ENCODE measurements around the gene PRSS27.
"Not testable (repeated sequence)": the region's sequence is repeated elsewhere in the genome, so short reads cannot be mapped to it uniquely, and the experiment has no call there.

Gene PRSS27

DNA sequence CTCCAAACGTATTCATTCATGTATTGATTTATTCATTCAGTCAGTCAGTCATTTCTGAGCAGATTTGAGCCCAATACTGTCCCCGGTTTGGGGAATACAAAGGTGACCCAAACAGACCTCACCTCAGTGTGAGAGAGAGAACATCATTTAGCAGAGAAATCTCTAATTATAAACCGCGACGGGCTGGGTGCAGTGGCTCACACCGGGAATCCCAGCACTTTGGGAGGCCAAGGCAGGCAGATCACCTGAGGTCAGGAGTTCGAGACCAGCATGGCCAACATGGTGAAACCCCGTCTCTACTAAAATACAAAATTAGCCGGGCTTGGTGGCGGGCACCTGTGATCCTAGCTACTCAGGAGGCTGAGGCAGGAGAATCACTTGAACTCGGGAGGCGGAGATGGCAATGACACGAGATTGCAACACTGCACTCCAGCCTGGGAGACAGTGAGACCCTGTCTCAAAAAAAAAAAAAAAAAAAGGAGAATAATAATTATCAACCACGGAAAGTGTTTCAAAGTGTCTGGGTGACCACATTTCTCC lies 1.7 kb upstream of the PRSS27 start:
- not testable (repeated sequence) for DNase-seq

DNA sequence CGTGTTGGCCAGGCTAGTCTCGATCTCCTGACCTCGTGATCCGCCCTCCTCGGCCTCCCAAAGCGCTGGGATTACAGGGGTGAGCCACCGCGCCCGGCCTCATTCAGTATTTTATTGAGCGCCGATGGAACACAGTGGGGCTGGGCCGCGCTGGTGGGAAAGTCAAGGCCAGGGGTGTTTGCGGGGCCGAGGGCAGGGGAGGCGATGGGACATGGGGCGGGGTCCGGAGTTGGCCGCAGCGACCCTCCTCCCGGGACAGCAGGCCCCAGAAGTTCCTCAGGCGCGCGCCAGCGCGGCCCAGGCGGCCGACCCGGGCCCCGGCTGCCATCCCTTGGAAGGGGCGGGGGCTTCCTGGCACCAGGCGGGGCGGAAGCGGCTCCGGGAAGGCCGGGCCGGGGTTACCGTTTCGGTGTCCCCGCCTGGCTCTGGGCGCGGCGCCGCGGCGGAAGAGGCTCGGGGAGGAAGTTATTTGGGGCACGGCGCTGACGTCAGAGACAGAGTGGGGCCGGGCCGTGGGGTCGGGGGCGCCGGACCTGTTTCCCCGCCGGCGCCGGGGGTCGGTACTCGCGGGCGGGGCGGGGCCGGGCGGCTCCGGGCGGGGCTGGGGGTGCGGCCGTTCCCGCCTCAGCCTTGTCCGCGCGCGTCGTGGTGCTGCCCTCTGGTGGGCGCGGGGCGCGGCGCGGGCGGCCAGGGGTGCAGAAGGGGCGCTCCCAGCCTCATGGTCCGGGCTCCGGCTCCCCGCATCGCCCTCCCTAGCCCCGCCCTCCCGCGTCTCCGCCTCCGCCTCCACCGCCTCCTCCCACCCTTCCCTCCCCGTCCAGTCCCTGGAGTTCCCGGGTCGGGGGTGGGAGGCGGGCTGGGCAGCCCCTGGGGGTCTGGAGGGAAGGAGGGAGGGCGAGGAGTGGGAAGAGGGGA lies 952 bp upstream of the PRSS27 start:
- peak; percentile 86 for DNase-seq

DNA sequence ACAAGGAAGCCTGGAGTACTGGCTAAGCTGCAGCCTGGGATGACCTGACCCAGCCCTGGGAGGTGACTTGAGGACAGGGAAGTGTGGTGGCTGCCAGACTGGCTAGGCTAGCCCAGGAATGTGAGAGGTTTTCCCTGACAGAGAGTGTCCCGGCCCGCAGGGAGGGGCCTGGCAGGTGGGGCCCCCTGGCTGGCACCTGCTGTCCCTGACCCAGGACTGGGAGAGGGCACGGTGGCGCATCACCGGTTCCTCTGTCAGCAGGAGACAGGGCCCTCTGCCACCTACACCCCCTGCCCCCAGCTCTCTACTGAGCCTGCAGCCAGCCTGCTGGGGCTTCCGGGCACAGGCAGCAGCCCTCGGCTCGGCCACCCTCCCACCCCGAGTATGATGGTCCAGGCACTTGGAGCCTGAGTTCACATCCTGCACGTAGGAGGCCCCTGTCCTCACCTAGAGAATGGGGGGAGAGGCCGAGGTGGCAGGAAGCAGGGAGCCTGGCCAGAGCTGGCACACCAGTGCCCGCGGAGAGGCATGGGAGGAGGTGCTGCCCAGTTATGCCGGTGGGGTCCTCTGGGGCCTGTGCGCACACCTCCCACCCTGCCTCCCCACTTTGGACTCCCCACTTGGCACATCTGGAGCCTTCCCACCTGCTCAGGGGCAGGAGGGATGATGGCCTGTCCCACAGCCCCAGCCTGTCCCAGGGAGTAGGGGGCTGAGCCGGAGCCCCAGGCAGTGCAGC lies 528 bp downstream of the PRSS27 start:
- no peak for DNase-seq

DNA sequence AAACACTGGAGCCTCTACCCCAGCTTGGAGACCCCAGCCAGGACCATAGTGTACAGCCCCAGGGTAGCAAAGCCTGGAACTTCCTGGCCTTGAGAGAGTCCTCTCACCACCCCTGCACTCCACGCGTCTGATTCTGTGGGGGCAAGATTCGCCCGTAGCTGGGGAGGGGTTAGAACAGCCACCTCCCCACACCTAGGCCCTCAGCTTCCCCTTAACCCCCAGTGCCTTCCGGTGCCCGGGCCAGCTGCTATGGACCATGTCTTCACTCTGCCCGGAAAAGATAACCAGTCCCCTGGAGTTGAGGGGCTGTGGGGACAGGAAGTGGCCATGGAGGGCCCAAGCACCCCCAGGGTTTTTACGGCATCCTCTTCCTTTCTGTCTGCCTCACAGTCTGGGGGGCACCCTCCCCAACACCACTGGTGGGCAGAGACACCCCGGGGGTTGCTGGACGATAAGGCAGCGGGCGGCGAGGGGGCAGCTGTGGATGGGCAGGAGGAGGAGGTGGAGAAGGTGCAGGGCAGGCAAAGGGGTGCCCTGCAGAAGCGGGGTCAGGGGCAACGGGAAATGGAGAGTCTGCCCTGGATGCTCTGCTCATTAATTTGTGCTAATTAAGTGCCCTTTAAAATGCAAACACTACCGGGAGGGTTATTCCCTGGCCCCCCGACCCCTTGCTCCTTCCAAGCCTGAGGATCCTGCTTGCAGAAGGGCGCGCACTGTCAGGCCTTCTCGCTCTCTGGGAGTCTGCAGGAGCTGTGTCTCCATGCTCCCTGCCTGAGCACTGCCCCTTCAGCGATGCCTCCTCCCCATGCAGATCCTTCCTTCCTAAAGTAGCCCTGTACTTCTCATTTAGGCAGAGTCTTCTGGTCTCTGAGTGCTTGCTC lies 2.4 kb downstream of the PRSS27 start:
- no peak for DNase-seq

DNA sequence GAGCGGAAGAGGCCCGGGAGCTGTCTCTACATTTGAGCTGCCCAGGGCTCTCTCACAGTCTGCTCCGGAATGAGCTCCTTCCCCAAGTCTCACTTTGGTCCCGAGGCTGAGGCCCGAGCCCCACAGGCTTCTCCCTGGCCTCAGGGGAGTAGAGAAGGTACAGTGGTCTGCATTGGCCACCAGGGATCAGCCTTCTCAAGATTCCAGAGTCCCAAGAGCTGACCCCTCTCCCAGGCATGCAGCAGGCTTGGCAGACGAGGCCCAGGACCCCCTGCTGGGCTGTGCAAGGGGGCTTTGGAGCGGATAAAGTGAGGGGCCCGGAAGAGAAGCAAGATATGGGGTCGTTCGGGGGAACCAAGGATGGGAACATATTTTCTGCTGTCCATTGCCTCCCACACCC lies 3.1 kb downstream of the PRSS27 start:
- no peak for DNase-seq

DNA sequence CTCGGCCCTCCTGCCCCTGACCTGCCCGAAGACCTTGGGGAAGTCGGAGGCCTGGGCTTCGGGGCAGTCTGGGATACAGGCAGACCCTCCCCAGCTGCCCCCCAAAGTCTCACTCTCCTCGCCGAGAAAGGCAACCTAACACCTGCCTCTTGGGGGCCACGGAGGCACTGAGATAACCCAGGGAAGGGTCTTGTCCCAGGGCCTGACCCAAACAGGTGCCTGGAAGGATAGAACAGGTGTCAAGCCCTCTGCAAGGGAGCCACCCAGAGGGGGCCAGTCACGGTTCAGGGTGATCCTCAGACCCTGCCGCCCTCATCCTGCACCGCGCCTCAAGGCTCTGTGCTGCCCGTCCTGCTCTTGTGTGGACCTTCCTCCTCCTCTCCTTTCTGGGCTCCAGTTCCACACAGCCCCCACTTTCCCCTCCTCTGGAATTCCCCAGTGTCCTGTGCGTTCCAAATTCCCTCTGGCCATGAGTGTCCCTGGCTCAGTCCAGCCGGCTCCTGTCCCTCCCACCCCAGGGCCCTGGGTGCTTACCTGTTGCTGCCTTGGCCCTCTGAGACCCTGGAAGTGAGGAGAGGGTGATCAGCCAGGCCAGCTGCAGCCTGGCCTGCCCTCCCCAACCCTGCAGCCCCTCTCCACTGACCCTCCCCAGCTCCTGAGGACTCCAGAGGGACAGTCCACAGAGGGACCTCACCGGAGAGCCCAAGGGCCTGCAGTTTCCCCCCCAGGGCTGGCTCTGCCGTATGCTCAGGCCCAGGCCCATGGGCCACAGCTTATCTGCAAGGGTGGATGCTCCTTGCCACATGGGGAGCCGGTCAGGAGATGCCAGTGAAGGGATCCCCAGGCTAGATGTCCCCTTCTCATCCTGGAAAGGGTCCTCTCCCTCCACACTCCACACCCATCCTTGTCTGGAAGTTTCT lies 3.8 kb downstream of the PRSS27 start:
- no peak for DNase-seq

DNA sequence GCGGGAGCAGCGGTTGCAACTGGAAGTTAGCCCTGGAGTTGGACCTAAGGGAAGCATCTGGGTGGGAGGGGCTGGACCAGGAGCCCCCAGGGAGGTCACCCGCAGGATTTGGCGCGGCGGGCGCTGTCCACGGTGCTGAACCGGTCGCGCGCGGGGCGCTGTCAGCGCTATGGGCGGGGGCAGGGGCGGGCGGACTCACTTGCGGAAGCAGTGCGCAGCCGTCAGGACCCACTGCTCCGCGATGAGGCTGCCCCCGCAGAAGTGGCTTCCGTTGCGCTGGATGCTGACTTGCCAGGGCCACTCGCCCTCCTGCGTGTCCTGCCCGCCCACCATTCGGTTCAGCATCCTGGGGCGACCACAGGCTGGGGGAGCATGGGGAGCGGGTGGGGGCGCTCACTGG lies 4.5 kb downstream of the PRSS27 start:
- peak; percentile 76 for DNase-seq

DNA sequence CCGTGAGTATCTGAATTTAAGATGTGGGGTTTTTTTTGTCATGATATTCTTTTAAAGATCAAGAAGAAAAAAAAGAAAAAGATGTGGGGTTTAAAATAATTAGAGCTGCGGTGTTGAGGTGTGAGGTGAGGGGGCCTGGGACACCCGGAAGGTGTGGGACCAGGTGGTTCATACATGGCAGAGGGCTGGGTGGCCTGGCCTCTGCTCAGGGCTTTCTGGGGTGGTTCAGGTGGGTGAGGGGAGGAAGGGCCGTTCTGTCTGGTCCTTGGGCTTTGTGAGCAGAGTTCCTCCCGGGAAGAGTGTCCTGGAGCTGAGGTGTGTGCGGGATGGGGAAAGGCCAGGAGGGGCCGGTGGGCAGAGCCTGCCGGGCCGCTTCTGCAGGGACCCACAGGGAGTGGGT lies 5.0 kb downstream of the PRSS27 start:
- DNase-seq: no peak

DNA sequence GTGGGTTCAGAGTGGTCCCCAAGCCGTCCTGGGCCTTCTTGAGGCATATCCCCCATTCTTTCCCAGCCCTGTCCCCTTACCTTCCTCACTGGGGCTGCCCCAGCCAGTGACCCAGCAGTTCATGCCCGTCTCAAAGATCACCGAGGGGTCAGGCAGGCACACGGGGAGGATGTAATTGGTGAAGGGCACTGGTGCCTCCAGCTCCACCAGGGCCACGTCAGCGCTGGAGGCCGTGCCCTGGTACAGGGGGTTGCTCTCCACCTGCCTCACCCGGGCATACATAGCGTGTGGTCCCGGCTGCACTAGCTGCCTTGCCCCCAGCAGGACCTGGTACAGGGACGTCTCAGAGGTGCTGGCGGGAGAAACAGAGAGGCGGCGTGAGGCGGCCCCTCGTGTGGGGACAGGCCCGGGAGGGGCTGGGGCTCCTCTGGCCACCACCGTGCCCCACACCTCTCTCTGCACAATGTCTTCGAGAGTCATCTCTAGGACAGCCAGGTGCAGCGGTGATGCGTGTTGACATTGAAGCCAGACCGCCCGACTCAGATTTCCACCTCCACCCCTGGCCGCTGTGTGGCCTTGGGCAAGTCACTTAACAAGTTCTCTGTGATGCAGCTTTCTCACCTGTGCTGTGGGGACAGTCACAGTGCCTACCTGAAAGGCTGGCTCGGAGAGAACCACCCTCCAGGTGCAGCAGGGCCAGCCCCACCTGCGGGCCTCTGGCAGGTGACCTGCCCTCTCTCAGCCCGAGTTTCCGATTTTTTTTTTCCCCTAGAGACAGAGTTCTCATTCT lies 5.8 kb downstream of the PRSS27 start:
- no peak for DNase-seq

DNA sequence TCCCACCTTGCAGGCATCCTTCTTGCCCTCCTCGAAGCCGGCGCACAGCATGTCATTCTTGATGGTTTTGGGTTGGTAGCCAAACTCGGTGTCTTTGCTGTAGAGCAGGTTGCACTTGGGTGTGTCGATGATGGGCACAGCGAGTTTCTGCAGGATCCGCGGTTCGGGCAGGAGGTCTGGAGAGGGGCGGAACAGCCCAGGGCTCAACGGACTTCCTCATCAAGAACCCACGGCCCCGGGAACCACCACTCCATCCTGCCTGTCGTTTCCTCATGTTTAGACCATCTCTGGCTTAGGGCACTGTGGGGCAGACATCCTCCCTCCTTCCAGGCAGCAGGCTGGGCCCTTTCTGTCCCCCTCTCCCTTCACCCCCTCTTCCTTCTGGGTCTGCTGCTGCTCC lies 6.5 kb downstream of the PRSS27 start:
- DNase-seq: no peak

DNA sequence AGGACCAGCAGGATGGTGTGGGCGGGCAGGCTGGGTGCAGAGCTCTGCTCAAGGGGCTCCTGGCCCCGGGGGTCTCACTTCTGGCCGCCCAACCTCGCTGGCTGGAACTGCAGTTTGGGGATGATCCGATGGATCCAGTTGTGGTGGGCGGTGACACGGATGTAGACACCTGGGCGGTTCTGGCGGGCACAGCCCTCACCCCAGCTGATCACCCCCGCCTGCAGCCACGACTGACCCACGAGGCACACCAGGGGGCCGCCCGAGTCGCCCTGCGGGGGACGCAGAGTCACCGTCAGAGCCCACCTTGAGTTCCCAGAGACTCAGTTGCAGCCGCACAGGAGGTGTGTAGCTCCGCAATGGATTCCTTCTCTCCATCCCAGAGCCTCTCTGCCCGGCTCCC lies 7.5 kb downstream of the PRSS27 start:
- DNase-seq: no peak

DNA sequence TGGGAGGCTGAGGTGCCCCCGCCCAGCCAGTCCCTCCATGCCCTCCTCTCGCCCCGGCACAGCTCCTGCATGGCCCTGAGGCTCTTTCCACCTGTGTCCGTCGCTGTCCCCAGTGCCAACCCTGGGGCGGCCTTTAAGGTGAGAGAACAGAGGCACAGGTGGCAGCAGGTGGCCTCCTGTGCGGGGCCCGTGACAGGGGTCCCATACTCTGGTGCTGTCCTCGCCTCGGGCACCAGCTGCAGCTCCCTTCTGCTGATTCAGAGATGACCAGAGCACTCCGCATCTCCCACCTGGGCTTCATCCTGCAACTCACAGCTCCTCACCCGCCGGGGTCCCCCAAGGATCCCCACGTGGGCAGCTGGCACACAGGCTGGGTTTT lies 8.0 kb downstream of the PRSS27 start:
- DNase-seq: no peak

DNA sequence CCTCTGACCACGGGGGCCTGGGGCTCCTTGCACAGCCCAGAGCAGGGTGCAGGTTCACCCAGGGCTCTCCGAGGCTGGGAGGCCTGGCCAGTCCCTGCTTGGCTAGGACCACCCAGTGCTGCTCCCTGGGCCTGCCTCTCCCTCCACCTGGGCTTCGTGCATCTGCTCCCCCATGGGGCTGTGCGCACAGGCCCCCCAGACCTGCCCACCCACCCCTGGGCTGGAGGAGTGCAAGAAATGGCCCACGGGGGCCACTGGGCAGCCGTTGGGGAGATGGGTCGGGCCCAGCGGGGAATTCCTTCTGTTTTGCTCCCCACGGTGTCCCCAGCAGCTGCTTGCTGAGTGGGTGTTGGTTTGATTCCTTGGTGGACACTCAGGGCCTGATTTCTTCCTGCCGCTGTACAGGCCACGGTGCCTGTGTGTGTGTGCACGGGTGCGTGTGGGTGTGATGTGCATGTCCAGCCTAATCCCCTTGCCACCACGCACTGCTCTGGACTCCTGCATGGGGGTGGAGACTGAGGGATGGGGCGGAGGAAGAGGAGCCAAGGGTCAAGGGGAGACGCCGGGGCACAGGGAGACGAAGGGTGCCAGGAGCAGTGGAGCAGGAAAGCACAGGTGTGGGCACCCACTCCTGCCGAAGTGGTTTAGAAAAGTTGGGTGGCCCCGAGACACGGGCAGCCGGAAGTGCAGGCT lies 8.5 kb downstream of the PRSS27 start:
- DNase-seq: no peak

DNA sequence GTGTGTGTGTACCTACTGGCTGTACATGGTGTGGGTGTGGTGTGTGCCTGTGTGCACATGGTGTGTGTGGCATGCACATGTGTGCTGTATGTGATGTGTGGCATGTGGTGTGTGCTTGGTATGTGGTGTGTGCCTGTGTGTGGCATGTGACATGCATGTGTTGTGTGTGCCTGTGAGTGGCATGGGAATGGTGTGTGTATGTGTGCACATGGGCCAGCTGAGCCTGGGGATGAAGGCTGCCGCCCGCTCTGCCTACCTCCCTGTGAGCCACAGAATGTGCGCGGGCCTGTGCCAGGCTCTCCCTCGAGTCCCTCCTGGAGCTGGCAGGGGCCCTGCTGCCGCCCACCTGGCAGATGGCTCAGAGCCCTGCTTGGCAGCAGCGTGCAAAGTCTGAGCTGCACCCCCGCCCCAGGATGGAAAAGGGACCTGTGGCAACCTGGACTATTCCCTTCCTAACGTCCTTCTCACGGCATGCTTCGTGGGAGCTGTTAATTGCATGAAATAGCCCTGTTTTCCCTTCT lies 9.3 kb downstream of the PRSS27 start:
- DNase-seq: no peak

DNA sequence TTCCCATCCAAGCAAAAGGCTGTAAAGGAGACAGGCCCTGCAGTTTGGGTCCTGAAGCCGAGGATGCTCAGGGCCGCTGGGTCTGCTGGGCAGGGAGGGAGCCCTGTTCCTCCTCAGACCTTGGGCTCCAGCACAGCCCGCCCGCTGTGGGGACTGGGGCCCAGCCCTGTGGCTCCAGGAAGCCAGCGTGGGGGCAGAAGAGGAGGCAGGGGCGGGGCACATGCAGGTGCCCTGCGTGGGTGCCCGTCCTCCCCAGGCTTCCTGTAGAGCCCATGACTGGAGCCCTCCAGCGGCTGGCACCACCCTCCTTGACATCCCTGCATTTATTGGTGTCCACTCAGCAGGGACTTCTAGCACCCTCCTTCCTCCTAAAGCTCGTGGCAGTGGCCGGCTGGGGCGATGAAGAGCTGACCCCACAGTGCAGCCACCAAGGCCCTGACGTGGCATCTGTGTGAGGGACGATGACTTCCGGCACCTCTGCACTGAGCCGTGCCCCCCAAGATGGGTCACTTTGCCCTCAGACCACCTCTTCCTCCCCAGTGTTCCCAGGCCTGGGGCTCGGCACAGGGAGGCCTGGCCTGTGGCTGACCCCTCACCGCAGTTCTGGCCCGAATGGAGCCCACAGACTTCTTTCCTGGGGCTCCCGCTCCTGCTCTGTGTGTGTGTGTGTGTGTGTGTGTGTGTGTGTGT lies 9.9 kb downstream of the PRSS27 start:
- DNase-seq: no peak

DNA sequence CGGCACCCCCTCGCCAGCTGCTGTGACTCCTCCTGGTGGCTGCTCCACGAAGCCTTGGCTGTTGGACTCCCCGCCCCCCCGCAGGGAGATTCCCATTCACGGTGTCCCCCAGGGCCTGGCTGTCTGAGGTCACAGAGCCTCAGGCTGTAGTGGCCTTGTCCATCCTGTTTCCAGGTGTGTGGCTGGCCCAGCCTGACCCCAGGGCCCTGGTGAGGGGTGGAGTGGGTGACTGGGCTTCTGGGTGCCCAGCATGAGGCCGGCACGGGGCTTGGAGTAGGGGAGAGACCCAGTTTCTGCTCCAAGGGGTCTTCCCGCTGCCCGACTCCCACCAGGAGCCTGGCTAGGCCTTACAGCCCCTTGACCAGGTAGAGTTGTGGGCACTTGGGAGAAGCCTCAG lies 10.4 kb downstream of the PRSS27 start:
- DNase-seq: no peak

DNA sequence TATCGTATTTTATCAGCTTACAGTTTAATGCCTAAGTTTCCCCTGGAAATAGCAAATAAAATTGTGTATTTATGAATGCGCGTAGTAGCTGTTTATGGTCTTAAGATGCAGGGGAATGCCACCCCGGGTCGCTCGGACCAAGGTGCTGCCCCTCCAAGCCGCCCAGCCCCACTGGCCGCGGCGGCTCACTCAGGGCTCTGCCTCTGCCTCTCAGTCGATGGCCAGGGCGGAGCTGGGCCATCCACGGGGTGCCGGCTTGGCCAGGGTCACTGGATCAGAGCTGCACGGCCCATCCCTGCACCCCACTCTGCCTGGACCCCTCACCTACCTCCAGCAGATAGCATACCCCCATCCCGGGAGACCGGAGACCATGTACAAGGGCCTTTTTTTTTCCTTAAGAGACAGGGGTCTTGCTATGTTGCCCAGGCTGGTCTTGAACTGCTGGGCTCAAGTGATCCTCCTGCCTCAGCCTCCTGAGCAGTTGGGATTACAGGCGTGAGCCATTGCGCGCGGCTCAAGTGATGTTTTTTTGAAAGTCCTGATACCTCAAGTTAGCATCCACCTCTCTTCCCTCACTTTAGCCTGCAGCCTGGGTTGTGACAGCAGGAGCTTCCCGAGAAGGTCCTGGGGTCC lies 11.0 kb downstream of the PRSS27 start:
- DNase-seq: no peak

DNA sequence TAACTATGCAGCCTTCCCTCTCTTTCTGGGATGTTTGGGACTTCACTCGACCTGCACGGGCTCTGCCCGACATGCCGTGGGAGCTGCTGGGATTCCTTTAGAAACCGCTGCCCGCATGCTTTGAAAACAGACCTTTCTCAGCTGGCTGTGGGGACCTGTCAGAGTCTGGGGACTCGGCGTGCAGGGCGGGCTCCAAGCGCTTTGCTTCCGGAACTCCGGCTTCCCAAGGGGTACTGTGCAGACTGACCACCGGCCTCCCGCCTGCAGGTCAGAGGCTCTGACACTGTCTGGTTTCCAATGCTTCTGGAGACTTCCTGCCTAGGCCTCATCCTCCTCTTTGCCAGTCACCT lies 11.8 kb downstream of the PRSS27 start:
- no peak for DNase-seq
